ENCODE data around the gene NCS1.

The NCS1 gene

DNA sequence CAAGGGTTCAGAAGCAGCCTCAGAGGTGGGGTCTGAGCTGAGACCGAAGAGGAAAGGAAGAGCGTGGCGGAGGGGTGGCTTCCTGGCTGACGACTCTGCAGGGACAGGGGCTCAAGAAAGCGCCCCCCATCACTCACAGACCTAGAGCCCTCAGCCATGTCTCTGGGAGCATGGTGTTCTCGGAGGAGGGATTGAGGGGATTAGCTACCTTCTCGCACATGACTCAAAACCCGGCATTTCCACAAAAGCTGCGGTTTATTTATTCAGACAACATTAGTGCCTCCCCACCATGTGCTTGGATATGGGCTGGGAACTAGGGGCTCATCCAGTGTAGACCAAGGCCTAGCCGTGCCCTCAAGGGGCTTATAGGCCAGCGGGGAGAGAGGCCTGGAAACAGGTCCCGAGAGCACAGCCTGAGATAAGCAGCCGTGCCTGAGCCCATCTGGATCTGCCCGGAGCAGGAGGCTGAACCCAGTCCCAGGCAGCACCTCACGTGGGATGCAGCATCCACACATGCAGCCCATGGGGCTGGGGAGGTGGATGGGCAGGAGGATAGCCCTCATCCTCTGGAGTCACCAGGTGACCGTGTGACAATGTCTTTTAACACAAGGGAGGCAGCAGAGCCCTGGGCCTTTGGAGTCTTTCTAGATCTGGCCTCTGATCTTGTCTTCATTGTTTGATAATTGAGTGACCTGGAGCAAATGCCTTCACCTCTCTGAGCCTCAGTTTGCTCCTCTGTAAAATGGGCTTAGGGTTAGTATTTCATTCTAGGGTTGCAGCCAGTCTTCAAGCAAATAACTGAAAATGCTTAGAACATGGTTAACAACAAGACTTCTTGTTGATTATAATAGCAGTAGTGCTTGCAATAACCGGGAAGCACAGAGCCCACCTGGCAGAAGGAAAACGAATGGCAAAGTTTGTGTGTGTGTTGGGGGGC is 92.5 kb downstream of the NCS1 start:
- TF ChIP-seq CTCF (IDR thresholded peaks at IDR 0.05; ENCODE audit: low read length, missing control alignments): no peak
- no peak for DNase-seq (ENCODE audit: low read depth)

GRCh38 chr9:130265431-130266235 is 93.4 kb downstream of the NCS1 start, which contains the start of gene HMCN2:
Gene HMCN2 (plus strand): TSS chr9:130265760. CDS start chr9:130265879, 119 bp downstream.
- H3K4me3 ChIP-seq (replicated peaks; ENCODE audit: low read depth, low read length): no peak within 1 kb of the TSS
- TF ChIP-seq CTCF (IDR thresholded peaks at IDR 0.05; ENCODE audit: low read length, missing control alignments): no peak
- no peak for DNase-seq (ENCODE audit: low read depth)

More for the DNA sequence above, 92.5 kb downstream of the NCS1 start:
- H3K4me3 ChIP-seq (replicated peaks; ENCODE audit: low read depth, low read length): no peak overlapping the region

DNA sequence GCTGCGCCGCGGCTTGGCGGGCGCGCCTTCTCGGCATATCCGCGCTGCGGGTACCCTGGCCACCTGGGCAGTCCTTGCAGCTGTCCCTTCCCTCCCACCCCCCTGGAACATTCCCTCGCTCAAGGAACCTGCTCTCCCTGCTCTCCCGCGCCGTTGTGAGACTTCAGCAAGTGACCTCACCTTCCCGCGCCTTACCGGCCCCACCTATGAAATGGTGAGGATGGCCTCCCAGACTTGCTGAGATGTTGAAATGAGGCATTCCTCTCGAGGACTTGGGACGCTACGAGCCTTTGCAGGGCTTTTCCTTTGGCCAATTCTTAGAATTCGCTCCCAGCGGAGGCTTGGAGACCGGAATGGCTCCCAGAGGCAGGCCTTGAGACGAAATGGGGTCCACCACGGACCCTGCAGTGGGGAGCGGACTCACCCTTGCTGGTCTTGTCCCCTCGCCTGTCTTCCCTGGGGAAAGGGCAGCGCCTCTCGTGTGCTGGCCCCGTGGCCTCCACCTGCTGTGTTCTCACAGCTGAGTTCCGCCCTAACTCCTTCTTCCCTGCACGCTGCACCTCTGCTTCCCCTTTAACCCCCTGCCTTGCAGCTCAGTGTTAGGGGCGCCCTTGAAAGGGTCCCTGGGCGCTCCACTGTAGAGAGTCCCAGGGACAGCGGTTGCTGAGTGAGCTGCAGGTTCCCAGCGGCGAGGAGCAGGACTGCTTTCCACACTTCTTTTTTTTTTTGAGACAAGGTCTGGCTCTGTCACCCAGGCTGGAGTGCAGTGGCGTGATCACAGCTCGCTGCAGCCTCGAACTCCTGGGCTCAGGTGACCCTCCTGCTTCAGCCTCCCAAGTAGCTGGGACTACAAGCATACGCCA is 94.3 kb downstream of the NCS1 start:
- no peak overlapping the region for H3K4me3 ChIP-seq (replicated peaks; ENCODE audit: low read depth, low read length)
- TF ChIP-seq CTCF (IDR thresholded peaks at IDR 0.05; ENCODE audit: low read length, missing control alignments): no peak

DNA sequence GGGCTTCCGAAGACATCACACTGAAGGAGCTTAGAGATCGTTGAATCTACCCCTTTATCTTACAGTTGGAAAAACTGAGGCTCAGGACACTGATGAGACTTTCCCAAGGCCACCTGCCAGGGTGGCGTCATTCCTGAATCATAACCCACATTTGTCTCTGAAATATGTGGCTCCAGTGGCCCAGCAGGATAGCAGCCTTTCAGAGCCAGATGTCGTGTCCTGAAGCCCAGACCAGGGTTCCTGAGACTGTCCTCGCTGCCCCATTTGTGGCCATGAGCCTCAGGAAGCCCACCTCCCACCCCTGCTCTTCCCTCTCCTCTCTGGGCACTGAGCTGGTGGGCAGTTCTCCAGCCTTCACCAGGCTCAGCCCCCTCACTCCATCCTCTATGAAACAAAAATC is 95.7 kb downstream of the NCS1 start:
- no peak for DNase-seq (ENCODE audit: low read depth)
- no peak overlapping the region for H3K4me3 ChIP-seq (replicated peaks; ENCODE audit: low read depth, low read length)
- TF ChIP-seq CTCF (IDR thresholded peaks at IDR 0.05; ENCODE audit: low read length, missing control alignments): no peak

More for the DNA sequence above, 94.3 kb downstream of the NCS1 start:
- no peak for DNase-seq (ENCODE audit: low read depth)

DNA sequence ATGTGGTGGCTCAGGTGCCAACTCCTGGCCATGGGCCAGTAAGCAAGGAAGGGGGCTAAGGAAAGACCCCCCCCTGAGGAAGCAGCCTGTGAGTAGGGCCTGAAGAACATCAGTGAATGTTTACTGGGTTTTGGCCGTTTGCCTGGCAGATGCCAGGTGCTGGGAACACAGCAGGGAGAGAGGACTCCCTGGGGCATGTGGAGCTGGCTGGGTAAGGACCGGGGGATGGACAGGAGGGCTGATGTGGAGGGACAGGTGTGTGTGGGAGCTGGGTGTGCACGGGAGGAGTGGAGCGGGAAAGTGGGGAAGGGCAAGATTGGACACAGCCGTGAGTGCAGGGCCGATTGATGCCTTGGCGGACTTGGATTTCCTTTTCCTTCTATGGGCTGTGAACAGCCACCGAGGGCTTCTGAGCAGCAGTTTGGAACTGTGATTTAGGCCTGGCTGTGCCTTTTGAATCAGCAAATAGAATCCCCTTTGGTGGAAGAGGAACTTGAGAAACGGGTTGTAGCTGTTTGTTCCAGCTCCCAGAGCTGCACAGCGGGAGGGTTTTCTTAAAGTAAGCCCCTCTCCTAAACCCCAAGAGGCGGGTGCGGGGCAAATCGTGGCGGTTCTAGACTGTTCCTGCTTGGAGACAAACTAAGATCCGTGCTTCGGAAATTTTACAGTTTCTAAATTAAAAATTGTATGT is 96.5 kb downstream of the NCS1 start:
- H3K4me3 ChIP-seq (replicated peaks; ENCODE audit: low read depth, low read length): no peak overlapping the region
- TF ChIP-seq CTCF (IDR thresholded peaks at IDR 0.05; ENCODE audit: low read length, missing control alignments): no peak
- no peak for DNase-seq (ENCODE audit: low read depth)

GRCh38 chr9:130271473-130271872 is 99.3 kb downstream of the NCS1 start:
- H3K4me3 ChIP-seq (replicated peaks; ENCODE audit: low read depth, low read length): no peak overlapping the region
- no peak for TF ChIP-seq CTCF (IDR thresholded peaks at IDR 0.05; ENCODE audit: low read length, missing control alignments)
- DNase-seq (ENCODE audit: low read depth): no peak
